Muscle layer of colon (tissue), 2 donors: ENCODE results near the gene CPNE1.

Experiments
- H3K27ac ChIP-seq: one replicate; pipeline ENCODE4 v1.7.0; 2013; ENCODE audit warnings: low read depth, mild to moderate bottlenecking, low read length, moderate library complexity
- H3K27me3 ChIP-seq, 2 donors: one replicate each; pipeline ENCODE4 v1.7.0; 2013; ENCODE audit warnings: low read length in 2 of 2, mild to moderate bottlenecking in 2 of 2; ENCODE audit not compliant: insufficient read depth in 2 of 2, control insufficient read depth in 1 of 2
- H3K36me3 ChIP-seq: one replicate; pipeline ENCODE4 v1.7.0; 2013; ENCODE audit warnings: mild to moderate bottlenecking, low read length; ENCODE audit not compliant: insufficient read depth
- H3K4me1 ChIP-seq: one replicate; pipeline ENCODE4 v1.7.0; 2013; ENCODE audit warnings: mild to moderate bottlenecking, low read length; ENCODE audit not compliant: insufficient read depth
- H3K4me3 ChIP-seq, 2 donors: one replicate each; pipeline ENCODE4 v1.7.0; 2013; ENCODE audit warnings: low read length in 2 of 2, low read depth in 1 of 2, mild to moderate bottlenecking in 1 of 2, moderate library complexity in 1 of 2
- H3K9ac ChIP-seq: one replicate; pipeline ENCODE4 v1.7.0; 2013; ENCODE audit warnings: low read length
- H3K9me3 ChIP-seq: one replicate; pipeline ENCODE4 v1.7.0; 2013; ENCODE audit warnings: mild to moderate bottlenecking, low read length
- donor health status: abdominal sarcoma.
- donor health status: Adenocarcinoma of cecum.

CPNE1 gene

GRCh38 chr20:35629427-35630145, 35.1 kb downstream of the CPNE1 start:
- H3K9ac ChIP-seq, result no peak overlapping the region
- peaks cover 66% of the 10 kb centered on the region for H3K36me3 ChIP-seq
- H3K9me3 ChIP-seq, result no peaks in the 10 kb centered on the region
- H3K27ac ChIP-seq, result no peak overlapping the region
- H3K27me3 ChIP-seq, result no peaks in the 10 kb centered on the region
- H3K4me1 ChIP-seq, result no peaks in the 10 kb centered on the region
- no peak overlapping the region for H3K4me3 ChIP-seq

DNA sequence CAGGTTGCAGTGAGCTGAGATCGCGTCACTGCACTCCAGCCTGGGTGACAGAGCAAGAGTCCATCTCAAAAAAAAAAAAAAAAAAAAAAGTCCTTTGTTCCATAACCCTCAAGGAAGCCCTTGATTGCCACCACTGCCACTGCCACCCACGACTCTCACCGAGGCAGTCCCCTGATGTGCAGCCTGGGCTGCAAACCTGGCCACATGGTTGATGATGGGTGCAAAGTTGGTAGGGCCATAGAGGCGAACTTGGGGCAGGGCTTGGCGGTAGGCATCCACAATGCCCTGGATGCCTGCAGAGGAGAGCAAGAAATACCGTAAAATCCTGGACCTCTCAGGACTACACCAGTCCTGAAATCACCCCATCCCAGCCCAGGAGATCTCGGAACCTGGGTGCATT, 37.6 kb downstream of the CPNE1 start:
- Histone ChIP-seq H3K36me3 (peaks cover 61% of the 10 kb centered on the region), H3K27me3 (no peaks in the 10 kb centered on the region), H3K9me3 (no peaks in the 10 kb centered on the region), H3K9ac (no peak overlapping the region), H3K27ac (no peak overlapping the region), H3K4me3 (no peak overlapping the region), H3K4me1 (no peaks in the 10 kb centered on the region)

- Histone ChIP-seq H3K4me1 (no peaks in the 10 kb centered on the region), H3K36me3 (peaks cover 58% of the 10 kb centered on the region), H3K9me3 (no peaks in the 10 kb centered on the region), H3K4me3 (no peak overlapping the region), H3K27me3 (no peaks in the 10 kb centered on the region), H3K9ac (no peak overlapping the region), H3K27ac (no peak overlapping the region)
These were observed 38.2 kb downstream of the CPNE1 start for GRCh38 chr20:35626386-35627001.

- H3K27me3 ChIP-seq, result no peaks in the 10 kb centered on the region
- no peak overlapping the region for H3K27ac ChIP-seq
- no peaks in the 10 kb centered on the region for H3K9me3 ChIP-seq
- peaks cover 58% of the 10 kb centered on the region for H3K36me3 ChIP-seq
- H3K4me1 ChIP-seq, result no peaks in the 10 kb centered on the region
- H3K4me3 ChIP-seq, result no peak overlapping the region
- H3K9ac ChIP-seq, result no peak overlapping the region
These were observed 38.9 kb downstream of the CPNE1 start for GRCh38 chr20:35625584-35626385.

DNA sequence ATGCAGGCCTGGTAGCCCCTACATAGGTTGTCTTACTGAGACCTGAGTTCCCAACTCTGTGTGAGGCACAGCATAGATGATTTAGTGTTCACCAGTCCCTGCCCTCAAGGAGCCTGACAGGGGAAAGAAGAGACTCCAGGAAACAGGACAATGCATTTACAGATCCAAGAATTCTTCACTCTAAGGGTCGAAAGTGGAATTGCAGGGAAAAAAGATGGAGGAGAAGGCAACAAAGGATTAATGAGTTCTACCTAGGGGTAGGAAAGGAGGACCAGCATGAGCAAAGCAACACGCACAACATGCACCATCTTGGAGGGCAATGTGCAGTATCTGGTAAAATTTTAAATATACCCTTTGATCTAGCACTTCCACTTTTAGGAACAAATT, 43.1 kb downstream of the CPNE1 start:
- Histone ChIP-seq H3K9me3 (no peaks in the 10 kb centered on the region), H3K4me1 (peaks cover 19% of the 10 kb centered on the region), H3K27ac (no peak overlapping the region), H3K36me3 (peaks cover 23% of the 10 kb centered on the region), H3K4me3 (no peak overlapping the region), H3K27me3 (no peaks in the 10 kb centered on the region), H3K9ac (no peak overlapping the region)

DNA sequence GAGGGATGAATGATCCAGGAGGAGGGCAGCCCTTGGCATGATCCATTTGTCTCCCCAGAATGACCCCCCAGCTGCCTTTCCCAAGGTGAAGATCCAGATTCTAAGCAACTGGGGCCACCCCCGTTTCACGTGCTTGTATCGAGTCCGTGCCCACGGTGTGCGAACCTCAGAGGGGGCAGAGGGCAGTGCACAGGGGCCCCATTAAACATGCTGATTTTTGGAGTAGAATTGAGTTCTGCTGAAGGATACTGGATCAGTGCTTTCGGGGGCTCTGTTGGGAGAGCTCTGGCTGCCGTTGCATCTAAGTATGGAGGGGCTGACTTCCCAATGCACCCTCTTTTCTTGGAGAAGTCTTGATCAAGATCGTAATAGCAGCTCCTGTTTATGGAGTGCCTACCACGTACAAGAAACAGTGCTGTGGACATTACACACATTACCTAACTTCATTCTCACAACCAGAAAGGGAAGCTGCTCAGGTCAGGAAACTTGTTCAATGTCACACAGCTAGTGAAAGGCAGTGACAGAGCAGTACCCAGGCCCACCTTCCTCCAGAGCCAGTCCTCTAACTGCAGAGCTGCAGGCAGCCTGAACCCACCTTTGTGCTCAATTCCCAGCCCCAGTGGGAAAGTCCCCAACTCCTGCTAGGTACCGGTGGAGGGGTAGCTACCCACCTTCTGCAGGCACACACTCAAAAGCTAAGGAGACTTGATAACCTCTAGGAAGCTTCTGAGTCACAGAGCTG, 43.7 kb downstream of the CPNE1 start:
- no peaks in the 10 kb centered on the region for H3K27me3 ChIP-seq
- H3K4me1 ChIP-seq, result peaks cover 19% of the 10 kb centered on the region
- H3K4me3 ChIP-seq, result no peak overlapping the region
- H3K9me3 ChIP-seq, result no peaks in the 10 kb centered on the region
- peaks cover 17% of the 10 kb centered on the region for H3K36me3 ChIP-seq
- H3K9ac ChIP-seq, result no peak overlapping the region
- no peak overlapping the region for H3K27ac ChIP-seq

- peaks cover 11% of the 10 kb centered on the region for H3K36me3 ChIP-seq
- peak overlapping the region; percentile 8 to 63 for H3K4me3 ChIP-seq
- H3K27me3 ChIP-seq, result no peaks in the 10 kb centered on the region
- no peak overlapping the region for H3K27ac ChIP-seq
- H3K9ac ChIP-seq, result no peak overlapping the region
- peaks cover 19% of the 10 kb centered on the region for H3K4me1 ChIP-seq
- H3K9me3 ChIP-seq, result no peaks in the 10 kb centered on the region
These were observed 45.3 kb downstream of the CPNE1 start for GRCh38 chr20:35619196-35620095.

GRCh38 chr20:35618263-35619131, 46.2 kb downstream of the CPNE1 start:
- H3K27me3 ChIP-seq, result no peaks in the 10 kb centered on the region
- peak overlapping the region; percentile 10 to 72 for H3K4me3 ChIP-seq
- no peaks in the 10 kb centered on the region for H3K9me3 ChIP-seq
- H3K27ac ChIP-seq, result no peak overlapping the region
- no peak overlapping the region for H3K9ac ChIP-seq
- peaks cover 11% of the 10 kb centered on the region for H3K36me3 ChIP-seq
- peaks cover 19% of the 10 kb centered on the region for H3K4me1 ChIP-seq

GRCh38 chr20:35617397-35618262, 47.1 kb downstream of the CPNE1 start:
- H3K9me3 ChIP-seq, result no peaks in the 10 kb centered on the region
- H3K9ac ChIP-seq, result no peak overlapping the region
- H3K27ac ChIP-seq, result peak overlapping the region; percentile 49
- peaks cover 19% of the 10 kb centered on the region for H3K4me1 ChIP-seq
- H3K36me3 ChIP-seq, result peaks cover 11% of the 10 kb centered on the region
- no peaks in the 10 kb centered on the region for H3K27me3 ChIP-seq
- H3K4me3 ChIP-seq, result peak overlapping the region in 1 of 2 donors; percentile 72
